AG08396 (cell line): ENCODE data around the gene NOXA1.
"Not testable (repeated sequence)": the region's sequence is repeated elsewhere in the genome, so short reads cannot be mapped to it uniquely, and the experiment has no call there.

Source experiments
- DNase-seq: peaks from one replicate; pipeline ENCODE4 v3.0.0; 2012; ENCODE audit warnings: low spot score, mixed read lengths

The NOXA1 gene

GRCh38 chr9:137439158-137439714 is 16.0 kb downstream of the NOXA1 start:
- no peak for DNase-seq

- no peak for DNase-seq
Measured at GRCh38 chr9:137441289-137441934, 18.2 kb downstream of the NOXA1 start, which contains the start of gene ENTPD8. TSS of gene ENTPD8 (minus strand) at chr9:137441357. CDS start at chr9:137438285, 3,072 bp downstream.

GRCh38 chr9:137441935-137442321 is 18.7 kb downstream of the NOXA1 start:
- DNase-seq: no peak

- no peak for DNase-seq
Measured at GRCh38 chr9:137444106-137444790, 21.1 kb downstream of the NOXA1 start.

- peak; percentile 88 for DNase-seq
Measured at GRCh38 chr9:137445275-137445807, 22.1 kb downstream of the NOXA1 start.

GRCh38 chr9:137445930-137446431 is 22.8 kb downstream of the NOXA1 start:
- DNase-seq: no peak

GRCh38 chr9:137446851-137447471 is 23.8 kb downstream of the NOXA1 start:
- no peak for DNase-seq

- DNase-seq: no peak
Measured at GRCh38 chr9:137447722-137448601, 24.8 kb downstream of the NOXA1 start.

- DNase-seq: no peak
Measured at GRCh38 chr9:137448602-137448962, 25.4 kb downstream of the NOXA1 start.

- no peak for DNase-seq
Measured at GRCh38 chr9:137449081-137449844, 26.1 kb downstream of the NOXA1 start.

- DNase-seq: no peak
Measured at GRCh38 chr9:137449931-137450538, 26.8 kb downstream of the NOXA1 start.

- DNase-seq: not testable (repeated sequence)
Measured at GRCh38 chr9:137450539-137451222, 27.5 kb downstream of the NOXA1 start.

GRCh38 chr9:137451264-137452005 is 28.2 kb downstream of the NOXA1 start:
- DNase-seq: not testable (repeated sequence)

- no peak for DNase-seq
Measured at GRCh38 chr9:137452006-137452760, 29.0 kb downstream of the NOXA1 start.

- DNase-seq: no peak
Measured at GRCh38 chr9:137452761-137453642, 29.8 kb downstream of the NOXA1 start.

GRCh38 chr9:137453643-137454081 is 30.5 kb downstream of the NOXA1 start:
- peak; percentile 88 for DNase-seq

GRCh38 chr9:137454145-137454596 is 31.0 kb downstream of the NOXA1 start:
- no peak for DNase-seq
